IMR-90 (cell line): ENCODE measurements around the gene HMGCL. TPM values are rescaled to one million over a fixed set of nuclear protein-coding genes. Genes with fewer than 3 reads are reported as not detected.

ENCODE experiments used
- ATAC-seq: fragments of 200-7000 bp; cut with Tn5 transposase; 2 replicates; pipeline ENCODE4 v1.9.1; 2020; ENCODE audit warnings: low read depth, mild to moderate bottlenecking, moderate library complexity
- BruUV-seq: library from RNA; stranded (reverse); fragments of 400-500 nt; replicated peaks from 2 replicates; lab custom pipeline; 2021; lab: Mats Ljungman, UMichigan
- CTCF ChIA-PET: fragments of 300-600 bp; formaldehyde crosslinking; extraction: SDS; loops from one replicate; lab custom pipeline; 2021; ENCODE audit warnings: antibody characterized with exemption; lab: Yijun Ruan, JAX
- POLR2A ChIA-PET: fragments of 300-600 bp; sonication (Branson Sonifier 250); formaldehyde crosslinking; loops from one replicate; lab custom pipeline; 2022; ENCODE audit warnings: antibody characterized with exemption; ENCODE audit not compliant: unreplicated experiment; lab: Charles Lee
- DNase-seq: peaks from one replicate; pipeline ENCODE4 v3.0.0; 2013
- H2AFZ ChIP-seq: replicated peaks from 2 replicates; pipeline ENCODE3; 2013; ENCODE audit warnings: low read length, mild to moderate bottlenecking; ENCODE audit not compliant: poor library complexity
- H2AK5ac ChIP-seq: 2 replicates; pipeline ENCODE4 v1.6.1; 2013; ENCODE audit warnings: low read depth, low read length, inconsistent platforms
- H2AK9ac ChIP-seq: replicated peaks from 2 replicates; pipeline ENCODE3; 2013; ENCODE audit warnings: mild to moderate bottlenecking, low read depth, low read length, moderate library complexity; ENCODE audit not compliant: poor library complexity
- H2BK120ac ChIP-seq: 2 replicates; pipeline ENCODE4 v1.6.1; 2013; ENCODE audit warnings: low read depth, low read length, inconsistent platforms
- H2BK15ac ChIP-seq: 3 replicates; pipeline ENCODE4 v1.6.1; 2013; ENCODE audit warnings: low read depth, low read length, inconsistent platforms
- H2BK20ac ChIP-seq: 2 replicates; pipeline ENCODE4 v1.6.1; 2013; ENCODE audit warnings: low read depth, mild to moderate bottlenecking, inconsistent platforms, low read length, moderate library complexity
- H2BK5ac ChIP-seq: 2 replicates; pipeline ENCODE4 v1.6.1; 2013; ENCODE audit warnings: mild to moderate bottlenecking, low read depth, low read length, inconsistent platforms; ENCODE audit not compliant: poor library complexity, severe bottlenecking
- H3K14ac ChIP-seq: replicated peaks from 2 replicates; pipeline ENCODE4 v1.6.1; 2013; ENCODE audit warnings: low read depth, low read length, inconsistent platforms
- H3K18ac ChIP-seq: 2 replicates; pipeline ENCODE4 v1.6.1; 2013; ENCODE audit warnings: low read depth, low read length, control low read depth
- H3K23ac ChIP-seq: 2 replicates; pipeline ENCODE4 v1.6.1; 2013; ENCODE audit warnings: low read depth, low read length, inconsistent platforms
- H3K27ac ChIP-seq: 2 replicates; pipeline ENCODE4 v1.5.1; 2013; ENCODE audit warnings: mild to moderate bottlenecking, control low read depth, low read length; ENCODE audit not compliant: insufficient read depth
- H3K27me3 ChIP-seq: 2 replicates; pipeline ENCODE4 v1.6.1; 2013; ENCODE audit warnings: low read length; ENCODE audit not compliant: control insufficient read depth, insufficient read depth
- H3K36me3 ChIP-seq: 2 replicates; pipeline ENCODE4 v1.6.1; 2013; ENCODE audit warnings: low read length, mixed read lengths; ENCODE audit not compliant: control insufficient read depth, insufficient read depth
- H3K4ac ChIP-seq: 2 replicates; pipeline ENCODE4 v1.6.1; 2013; ENCODE audit warnings: low read depth, low read length, inconsistent platforms
- H3K4me1 ChIP-seq: 2 replicates; pipeline ENCODE4 v1.6.1; 2013; ENCODE audit warnings: low read length, mixed read lengths; ENCODE audit not compliant: control insufficient read depth, insufficient read depth
- H3K4me2 ChIP-seq: 2 replicates; pipeline ENCODE4 v1.6.1; 2013; ENCODE audit warnings: low read depth, mild to moderate bottlenecking, control low read depth, low read length, moderate library complexity
- H3K4me3 ChIP-seq: 2 replicates; pipeline ENCODE4 v1.5.1; 2013; ENCODE audit warnings: low read depth, mild to moderate bottlenecking, control low read depth, low read length, moderate library complexity; ENCODE audit not compliant: insufficient read depth
- H3K56ac ChIP-seq: 2 replicates; pipeline ENCODE4 v1.6.1; 2013; ENCODE audit warnings: low read length, inconsistent platforms; ENCODE audit not compliant: insufficient read depth; ENCODE audit errors: extremely low read depth
- H3K79me1 ChIP-seq, 2 experiments: 2 replicates each; pipeline ENCODE4 v1.6.1; 2013; ENCODE audit warnings: low read length in 2 of 2, inconsistent platforms in 1 of 2, low read depth in 1 of 2
- H3K9ac ChIP-seq: 2 replicates; pipeline ENCODE4 v1.6.1; 2013; ENCODE audit warnings: low read depth, low read length, control low read depth
- H3K9me1 ChIP-seq: 2 replicates; pipeline ENCODE4 v1.6.1; 2013; ENCODE audit warnings: low read length, inconsistent platforms; ENCODE audit not compliant: insufficient read depth
- H3K9me3 ChIP-seq: 2 replicates; pipeline ENCODE4 v1.6.1; 2013; ENCODE audit warnings: low read length; ENCODE audit not compliant: control insufficient read depth, insufficient read depth
- H4K20me1 ChIP-seq: 2 replicates; pipeline ENCODE4 v1.6.1; 2013; ENCODE audit warnings: low read length, inconsistent platforms; ENCODE audit not compliant: insufficient read depth
- H4K5ac ChIP-seq: 2 replicates; pipeline ENCODE4 v1.6.1; 2013; ENCODE audit warnings: mild to moderate bottlenecking, low read depth, low read length, control low read depth
- H4K8ac ChIP-seq, 2 experiments: 2 replicates each; pipeline ENCODE4 v1.6.1; 2013; ENCODE audit warnings: low read depth in 2 of 2, low read length in 2 of 2, control low read depth in 1 of 2, inconsistent platforms in 1 of 2
- H4K91ac ChIP-seq: 2 replicates; pipeline ENCODE4 v1.6.1; 2013; ENCODE audit warnings: low read depth, low read length, inconsistent platforms; ENCODE audit not compliant: insufficient read depth
- BHLHE40 ChIP-seq: fragments of 150-350 bp; IDR thresholded peaks from 2 replicates; pipeline ENCODE4 v1.6.1; 2016; ENCODE audit warnings: mild to moderate bottlenecking, low read depth, low read length
- CEBPB ChIP-seq: IDR thresholded peaks from 2 replicates; pipeline ENCODE4 v1.6.1; 2012; ENCODE audit warnings: low read depth, low read length, improper control_type of control experiment
- CHD1 ChIP-seq: IDR thresholded peaks from 2 replicates; pipeline ENCODE4 v1.6.1; 2012; ENCODE audit warnings: low read depth, low read length, improper control_type of control experiment
- MAZ ChIP-seq: IDR thresholded peaks from 2 replicates; pipeline ENCODE4 v1.6.1; 2012; ENCODE audit warnings: low read depth, mild to moderate bottlenecking, low read length, improper control_type of control experiment, moderate library complexity, borderline replicate concordance
- MXI1 ChIP-seq: IDR thresholded peaks from 2 replicates; pipeline ENCODE4 v1.6.1; 2012; ENCODE audit warnings: low read depth, mild to moderate bottlenecking, low read length, moderate library complexity, borderline replicate concordance
- NFE2L2 ChIP-seq: fragments of 150-350 bp; IDR thresholded peaks from 2 replicates; pipeline ENCODE4 v1.6.1; 2016; ENCODE audit warnings: low read depth, mild to moderate bottlenecking, low read length
- POLR2A ChIP-seq: IDR thresholded peaks from 2 replicates; pipeline ENCODE4 v1.6.1; 2012; ENCODE audit warnings: mild to moderate bottlenecking, low read depth, low read length
- RCOR1 ChIP-seq: IDR thresholded peaks from 2 replicates; pipeline ENCODE4 v1.6.1; 2012; ENCODE audit warnings: mild to moderate bottlenecking, low read length, improper control_type of control experiment; ENCODE audit not compliant: insufficient replicate concordance
- RFX5 ChIP-seq: IDR thresholded peaks from 2 replicates; pipeline ENCODE4 v1.8.0; 2012; ENCODE audit warnings: low read depth, mild to moderate bottlenecking, low read length, moderate library complexity
- SMC3 ChIP-seq: fragments of 150-350 bp; IDR thresholded peaks from 2 replicates; pipeline ENCODE4 v1.6.1; 2016; ENCODE audit warnings: low read depth, mild to moderate bottlenecking, antibody characterized with exemption, low read length, moderate library complexity
- WGBS, 2 experiments: methylation state at CpG; one replicate each; pipeline versions ENCODE4 v1.1.5 to v1.1.7; 2013; ENCODE audit warnings: missing lambda C conversion rate in 2 of 2; ENCODE audit not compliant: insufficient read length in 1 of 2; ENCODE audit errors: extremely low coverage in 2 of 2; 5-methylcytosine and 5-hydroxymethylcytosine counted together
- dilution Hi-C: fragments of 300-500 bp; cut with HindIII; formaldehyde crosslinking; loops from one replicate; pipeline ENCODE4 v1.14.3; 2018; ENCODE audit warnings: low sequenced_read_pairs; ENCODE audit not compliant: unreplicated experiment
- in situ Hi-C: fragments of 300-500 bp; cut with MboI; formaldehyde crosslinking; loops from 3 replicates; pipeline ENCODE4 v1.14.3; 2019; ENCODE audit warnings: low sequenced_read_pairs, inconsistent platforms, mixed read lengths
- intact Hi-C: fragments of 100-400 bp; cut with micrococcal nuclease; formaldehyde crosslinking; loops from 2 replicates; pipeline ENCODE4 v1.10.0; 2022
- polyA plus RNA-seq, 3 experiments: library from polyadenylated mRNA; depleted of rRNA; stranded (reverse); fragments of >200 nt; gene quantifications; 2 replicates each; pipeline ENCODE4 v1.2.3, GENCODE V29; 2012; ENCODE audit warnings: low replicate concordance in 1 of 3
- total RNA-seq: library from RNA; depleted of rRNA; stranded (reverse); fragments of >200 nt; gene quantifications from 2 replicates; pipeline ENCODE4 v1.2.3, GENCODE V29; 2012

The HMGCL gene
- total and polyA plus RNA-seq, 2 of the 4 experiments (the other 2 are of a cell fraction), result 30.6 to 33.5 TPM

- no peak overlapping the region for H2BK20ac ChIP-seq
- H3K9me3 ChIP-seq, result no peaks in the 10 kb centered on the region
- no CpG with 5 or more reads among the region's 7 CpGs for WGBS, 2 experiments
- dilution Hi-C loops, result no loop called here
- no peak for TF ChIP-seq SMC3
- no peak for TF ChIP-seq NFE2L2
- TF ChIP-seq MAZ, result no peak
- TF ChIP-seq BHLHE40, result no peak
- no peak for TF ChIP-seq CEBPB
- no peak for TF ChIP-seq CHD1
- no peak for TF ChIP-seq RCOR1
- no peak for TF ChIP-seq MXI1
- no peak for TF ChIP-seq POLR2A
- no peak for TF ChIP-seq RFX5
- peak overlapping the region; percentile 97; the same call in 1 of the 2 replicates for H3K23ac ChIP-seq
- peak overlapping the region; percentile 95 for H2AK9ac ChIP-seq
- no peak overlapping the region; the same call in 1 of the 2 replicates for H3K14ac ChIP-seq
- peak overlapping the region; percentile 32; the same call in 1 of the 3 replicates for H2BK15ac ChIP-seq
- no peaks in the 10 kb centered on the region for H3K27me3 ChIP-seq
- DNase-seq (no peak), ATAC-seq (no peak)
- H3K4ac ChIP-seq, result peak overlapping the region; percentile 96
- H2BK5ac ChIP-seq, result peak overlapping the region; percentile 82
- H4K91ac ChIP-seq, result peak overlapping the region; percentile 87; the same call in 1 of the 2 replicates
- peak overlapping the region; percentile 91 for H2AK5ac ChIP-seq
- H4K5ac ChIP-seq, result no peak overlapping the region
- H3K18ac ChIP-seq, result no peak overlapping the region
- no peak overlapping the region for H3K56ac ChIP-seq
- peaks cover 17 to 39% of the 10 kb centered on the region in 2 experiments for H3K79me1 ChIP-seq
- intact Hi-C loops, result no loop called here
- H3K36me3 ChIP-seq, result peaks cover 24% of the 10 kb centered on the region
- peak overlapping the region; percentile 39 for H2BK120ac ChIP-seq
- H2AFZ ChIP-seq, result peak overlapping the region; percentile 87
- H3K4me1 ChIP-seq, result peaks cover 7% of the 10 kb centered on the region; the same call in 1 of the 2 replicates
- no peak overlapping the region for H3K9ac ChIP-seq
- peaks cover 6% of the 10 kb centered on the region; the same call in 1 of the 2 replicates for H3K9me1 ChIP-seq
- peak overlapping the region; percentile 71 for H3K27ac ChIP-seq
- POLR2A ChIA-PET, result interaction anchor here (0.5 kb wide), 1 partner anchor 20 kb away, joined by 3 read pairs; no protein-coding TSS in a partner anchor
- peak overlapping the region; percentile 98 for H3K4me2 ChIP-seq
- CTCF ChIA-PET, result interaction anchor here (0.6 kb wide), 2 partner anchors 11 to 118 kb away, joined by 3 to 4 read pairs; no protein-coding TSS in a partner anchor
- H4K8ac ChIP-seq, result peak overlapping the region; percentile 52 to 96; a peak in 2 of 4 replicates
- no TSS peak for BruUV-seq
- no peaks in the 10 kb centered on the region for H4K20me1 ChIP-seq
- H3K4me3 ChIP-seq, result no peak overlapping the region
- in situ Hi-C loops, result no loop called here
Measured at GRCh38 chr1:23799255-23799569, 26.0 kb downstream of the HMGCL start.
